Left cardiac atrium (tissue), 2 donors: ENCODE measurements around the gene NECAP2. TPM values are rescaled to one million over a fixed set of nuclear protein-coding genes. Genes with fewer than 3 reads are reported as not detected.

ENCODE experiments used
- total RNA-seq, 2 donors: library from RNA; stranded (reverse); fragmentation: NEBNext Ultra II Directional; extraction: Animal tissue kit (Norgen Biotek cat#: 25700); gene quantifications; one replicate each; pipeline ENCODE4 v1.2.1, GENCODE V29; 2021
- donor health status: DM: no; HTN: yes; CAD: no; lungs with severe emphysema.
- donor health status: DM: yes; HTN: yes; CAD: no.

Gene NECAP2
- total RNA-seq, 2 donors from 2014 or later = 21.8 to 23.7 TPM

Other genes with a start within 250 kb of the NECAP2 start
- gene ARHGEF19, start 228.1 kb upstream of the NECAP2 start, total RNA-seq = 1 to 10 TPM; 2.1 to 4.7 TPM
- 1 to 10 TPM; 4.7 to 7.2 TPM for gene CPLANE2, start 203.5 kb upstream of the NECAP2 start, total RNA-seq
- 10 to 100 TPM; 14.1 to 15.1 TPM for gene FBXO42, start 88.2 kb upstream of the NECAP2 start, total RNA-seq
- gene SZRD1, start 73.5 kb upstream of the NECAP2 start, total RNA-seq = 100 to 1,000 TPM in 1 of 2 donors, 10 to 100 TPM in 1; 98.0 to 112 TPM
- gene SPATA21, start 3.3 kb upstream of the NECAP2 start, total RNA-seq = not detected
- over 10,000 TPM in 1 of 2 donors, 1,000 to 10,000 TPM in 1; 5,988 to 15,401 TPM for gene RNU1-1, start 73.6 kb downstream of the NECAP2 start, total RNA-seq
- gene NBPF1, start 172.8 kb downstream of the NECAP2 start, total RNA-seq = 10 to 100 TPM; 11.6 to 17.5 TPM
- gene RNU1-3, start 226.2 kb downstream of the NECAP2 start, total RNA-seq = over 10,000 TPM in 1 of 2 donors, 1,000 to 10,000 TPM in 1; 5,988 to 15,401 TPM